Activated naive CD4-positive, alpha-beta T cell treated with anti-CD3 and anti-CD28 coated beads for 36 hours (primary cell): ENCODE measurements around the gene PTPN18. TPM values are rescaled to one million over a fixed set of nuclear protein-coding genes. Genes with fewer than 3 reads are reported as not detected.
A peak's percentile ranks its signal among the peaks of the same experiment; 100 is the strongest.

Experiments
- CTCF ChIA-PET: fragments of 350-600 bp; sonication (Branson Sonifier 250); formaldehyde crosslinking; loops from one replicate; lab custom pipeline; 2021; ENCODE audit warnings: antibody characterized with exemption; lab: Charles Lee
- DNase-seq: peaks from one replicate; pipeline ENCODE4 v3.0.0-alpha.2; 2020
- H3K27ac Mint-ChIP-seq: one replicate; pipeline ENCODE4 v1.8.0; 2021; ENCODE audit warnings: mild to moderate bottlenecking, mixed read lengths
- H3K27me3 Mint-ChIP-seq: one replicate; pipeline ENCODE4 v1.8.0; 2021; ENCODE audit warnings: low read depth, mixed read lengths
- H3K36me3 Mint-ChIP-seq: one replicate; pipeline ENCODE4 v1.8.0; 2021; ENCODE audit warnings: low read depth, mixed read lengths
- H3K4me1 Mint-ChIP-seq: one replicate; pipeline ENCODE4 v1.8.0; 2021; ENCODE audit warnings: low read depth, mixed read lengths
- H3K4me3 Mint-ChIP-seq: one replicate; pipeline ENCODE4 v1.8.0; 2021; ENCODE audit warnings: mild to moderate bottlenecking, moderate library complexity, mixed read lengths
- H3K9me3 Mint-ChIP-seq: one replicate; pipeline ENCODE4 v1.8.0; 2021; ENCODE audit warnings: mixed read lengths
- intact Hi-C: fragments of 100-400 bp; cut with micrococcal nuclease; formaldehyde crosslinking; loops from one replicate; pipeline ENCODE4 v1.15.1; 2023
- total RNA-seq, 2 experiments: library from RNA; stranded (reverse); gene quantifications; one replicate each; pipeline ENCODE4 v1.2.3, GENCODE V29; 2021

PTPN18 gene
- total RNA-seq, 2 experiments from 2014 or later, result 24.7 to 25.3 TPM

DNA sequence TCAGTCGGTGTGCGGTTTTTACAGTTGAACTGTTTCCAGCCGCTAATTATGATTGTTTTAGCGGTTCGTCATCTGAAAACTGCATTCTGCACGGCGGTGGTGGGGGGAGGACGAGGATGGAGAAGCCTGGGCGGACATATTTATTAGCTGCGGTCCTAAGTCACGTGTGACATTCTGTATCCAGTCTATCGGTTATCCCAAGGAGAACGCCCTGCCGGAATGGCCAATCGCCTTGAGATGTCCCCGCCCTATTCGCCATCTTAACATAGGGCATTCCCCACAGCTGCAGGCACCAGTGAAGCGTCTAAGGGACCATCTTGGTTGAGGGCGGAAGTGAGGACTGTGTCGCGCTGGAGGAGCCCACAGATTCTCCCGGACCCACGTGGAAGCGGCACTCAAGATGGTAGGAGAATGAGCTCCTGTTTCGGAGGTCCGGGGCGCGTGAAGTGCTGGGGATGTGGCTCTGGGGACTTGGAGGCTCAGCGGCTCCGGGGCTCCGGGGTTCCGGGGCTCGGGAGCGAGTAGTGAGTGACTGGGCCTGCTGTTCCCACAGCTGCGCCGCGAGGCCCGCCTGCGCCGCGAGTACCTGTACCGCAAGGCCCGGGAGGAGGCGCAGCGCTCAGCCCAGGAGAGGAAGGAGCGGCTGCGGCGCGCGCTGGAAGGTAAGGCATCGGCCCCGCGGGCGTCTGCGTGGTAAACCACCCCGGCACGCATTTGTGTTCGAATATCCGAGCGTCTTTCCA, 13.2 kb upstream of the PTPN18 start, which contains the start of gene IMP4:
Gene IMP4, plus strand, starts transcription at position 365 of the 743 bp plus-strand sequence. Its CDS starts 36 bp downstream, at position 401.
- intact Hi-C loops, result loop anchor here (1.0 to 5.0 kb wide), 10 partner anchors 13 to 1150 kb away; partner anchors contain the start of genes FAM168B, MZT2A and SMPD4
- peak; percentile 97 for DNase-seq
- Mint-ChIP-seq H3K36me3 (peaks cover 54% of the 10 kb centered on the region), H3K27me3 (no peaks in the 10 kb centered on the region), H3K4me1 (peaks cover 40% of the 10 kb centered on the region), H3K4me3 (peak within 1 kb of the TSS; percentile 99), H3K27ac (peak within 1 kb of the TSS; percentile 100), H3K9me3 (no peaks in the 10 kb centered on the region)
- CTCF ChIA-PET, result interaction anchor here (1.0 to 2.8 kb wide), 10 partner anchors 8 to 161 kb away, joined by 3 to 19 read pairs (median 5); partner anchors contain the start of genes MZT2B, PTPN18 and SMPD4

- intact Hi-C loops, result loop anchor here (5.0 kb wide), 1 partner anchor 83 kb away; no protein-coding TSS in a partner anchor
- H3K4me1 Mint-ChIP-seq, result peaks cover 55% of the 10 kb centered on the region
- H3K27me3 Mint-ChIP-seq, result no peaks in the 10 kb centered on the region
- peak overlapping the region; percentile 99 for H3K4me3 Mint-ChIP-seq
- H3K9me3 Mint-ChIP-seq, result no peaks in the 10 kb centered on the region
- DNase-seq, result no peak
- CTCF ChIA-PET, result interaction anchor here (1.3 to 1.6 kb wide), 2 partner anchors 11 to 25 kb away, joined by 3 to 5 read pairs; partner anchors contain the start of gene PTPN18
- peak overlapping the region; percentile 16 for H3K27ac Mint-ChIP-seq
- peaks cover 52% of the 10 kb centered on the region for H3K36me3 Mint-ChIP-seq
Measured at GRCh38 chr2:130344578-130344977, 11.3 kb upstream of the PTPN18 start.

GRCh38 chr2:130345091-130345490, 10.8 kb upstream of the PTPN18 start:
- Mint-ChIP-seq H3K36me3 (peaks cover 50% of the 10 kb centered on the region), H3K4me3 (no peak overlapping the region), H3K4me1 (peaks cover 55% of the 10 kb centered on the region), H3K9me3 (no peaks in the 10 kb centered on the region), H3K27me3 (no peaks in the 10 kb centered on the region), H3K27ac (peak overlapping the region; percentile 16)
- intact Hi-C loops, result no loop called here
- DNase-seq, result no peak
- CTCF ChIA-PET, result interaction anchor here (1.6 kb wide), 1 partner anchor 10 kb away, joined by 5 read pairs; the partner anchor contains the start of gene PTPN18

DNA sequence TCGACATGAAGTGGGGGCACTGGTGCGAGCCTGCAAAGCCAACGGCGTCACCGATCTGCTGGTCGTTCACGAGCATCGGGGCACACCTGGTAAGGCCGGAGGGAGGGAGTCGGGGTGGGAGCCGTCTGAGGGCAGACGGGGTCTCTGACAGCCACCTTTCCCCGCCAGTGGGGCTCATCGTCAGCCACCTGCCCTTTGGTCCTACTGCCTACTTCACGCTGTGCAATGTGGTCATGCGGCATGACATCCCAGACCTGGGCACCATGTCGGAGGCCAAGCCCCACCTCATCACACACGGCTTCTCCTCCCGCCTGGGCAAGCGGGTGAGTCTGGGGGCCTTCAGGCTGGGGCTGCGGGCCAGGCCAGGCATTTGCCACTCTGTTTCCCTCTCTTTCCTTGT, 10.2 kb upstream of the PTPN18 start:
- H3K36me3 Mint-ChIP-seq, result peaks cover 48% of the 10 kb centered on the region
- no peaks in the 10 kb centered on the region for H3K9me3 Mint-ChIP-seq
- CTCF ChIA-PET, result interaction anchor here (1.6 kb wide), 1 partner anchor 10 kb away, joined by 5 read pairs; the partner anchor contains the start of gene PTPN18
- no peak overlapping the region for H3K4me3 Mint-ChIP-seq
- intact Hi-C loops, result no loop called here
- H3K27ac Mint-ChIP-seq, result no peak overlapping the region
- no peak for DNase-seq
- peaks cover 57% of the 10 kb centered on the region for H3K4me1 Mint-ChIP-seq
- H3K27me3 Mint-ChIP-seq, result no peaks in the 10 kb centered on the region

DNA sequence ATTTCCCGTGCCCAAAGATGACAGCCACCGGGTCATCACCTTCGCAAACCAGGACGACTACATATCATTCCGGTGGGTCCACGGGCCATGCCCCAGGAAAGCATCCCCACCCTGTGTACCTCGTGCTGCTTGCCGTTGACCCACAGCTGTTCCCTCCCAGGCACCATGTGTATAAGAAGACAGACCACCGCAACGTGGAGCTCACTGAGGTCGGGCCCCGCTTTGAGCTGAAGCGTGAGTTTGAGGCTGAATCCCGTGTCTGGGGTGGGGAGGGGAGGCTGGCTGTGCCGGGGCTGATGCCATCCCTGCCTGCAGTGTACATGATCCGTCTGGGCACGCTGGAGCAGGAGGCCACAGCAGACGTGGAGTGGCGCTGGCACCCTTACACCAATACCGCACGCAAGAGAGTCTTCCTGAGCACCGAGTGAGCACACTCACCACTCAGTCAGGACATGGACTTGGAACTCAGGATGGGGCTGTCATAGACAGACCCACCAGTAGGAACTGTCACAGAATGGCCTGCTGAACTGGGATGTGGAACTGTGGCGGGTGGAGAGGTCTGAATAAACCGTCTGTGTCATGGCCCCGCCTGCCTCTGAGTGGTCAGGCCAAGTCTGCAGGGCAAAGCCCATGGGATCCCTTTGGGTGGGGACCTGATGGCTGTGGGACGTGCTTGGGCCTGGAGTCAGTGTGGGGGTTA, 9.7 kb upstream of the PTPN18 start:
- H3K27ac Mint-ChIP-seq, result peak overlapping the region; percentile 31
- intact Hi-C loops, result no loop called here
- H3K4me3 Mint-ChIP-seq, result no peak overlapping the region
- peaks cover 54% of the 10 kb centered on the region for H3K4me1 Mint-ChIP-seq
- DNase-seq, result no peak
- peaks cover 48% of the 10 kb centered on the region for H3K36me3 Mint-ChIP-seq
- H3K27me3 Mint-ChIP-seq, result no peaks in the 10 kb centered on the region
- H3K9me3 Mint-ChIP-seq, result no peaks in the 10 kb centered on the region
- CTCF ChIA-PET, result no interaction called here

- peaks cover 51% of the 10 kb centered on the region for H3K4me1 Mint-ChIP-seq
- no peaks in the 10 kb centered on the region for H3K9me3 Mint-ChIP-seq
- no peak for DNase-seq
- H3K36me3 Mint-ChIP-seq, result peaks cover 51% of the 10 kb centered on the region
- intact Hi-C loops, result no loop called here
- no peak overlapping the region for H3K27ac Mint-ChIP-seq
- no peak overlapping the region for H3K4me3 Mint-ChIP-seq
- CTCF ChIA-PET, result interaction anchor here (1.1 to 1.3 kb wide), 2 partner anchors 9 to 26 kb away, joined by 3 to 4 read pairs; partner anchors contain the start of gene PTPN18
- no peaks in the 10 kb centered on the region for H3K27me3 Mint-ChIP-seq
Measured at GRCh38 chr2:130346741-130347066, 9.2 kb upstream of the PTPN18 start.

DNA sequence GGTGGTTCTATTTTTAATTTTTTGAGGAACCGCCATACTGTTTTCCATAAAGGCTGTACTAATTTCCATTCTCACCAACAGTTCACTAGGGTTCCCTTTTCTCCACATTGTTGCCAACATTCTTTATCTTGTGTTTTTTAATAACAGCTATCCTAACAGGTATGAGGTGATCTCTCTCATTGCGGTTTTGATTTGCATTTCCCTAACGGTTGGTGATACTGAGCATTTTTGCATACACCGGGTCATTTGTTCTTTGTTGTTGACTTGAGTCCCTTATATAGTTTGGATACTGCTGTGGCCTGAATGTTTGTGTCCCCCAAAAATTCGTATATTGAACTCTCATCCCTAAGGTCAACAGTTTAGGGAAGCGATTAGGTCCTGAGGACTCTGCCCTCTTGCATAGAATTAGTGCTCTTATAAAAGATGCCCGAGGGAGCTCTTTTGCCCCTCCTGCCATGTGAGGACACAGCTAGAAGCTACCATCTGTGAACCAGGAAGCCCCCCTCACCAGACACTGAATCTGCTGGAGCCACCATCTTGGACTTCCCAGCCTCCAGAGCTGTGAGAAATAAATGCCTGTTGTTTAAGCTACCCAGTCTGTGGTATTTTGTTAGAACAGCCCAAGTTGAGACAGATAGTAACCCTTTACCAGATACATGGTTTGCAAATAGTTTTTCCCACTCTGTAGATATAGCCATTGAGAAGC, 8.5 kb upstream of the PTPN18 start:
- Mint-ChIP-seq H3K4me3 (no peak overlapping the region), H3K27ac (peak overlapping the region; percentile 24)
- CTCF ChIA-PET, result interaction anchor here (1.1 to 1.3 kb wide), 2 partner anchors 8 to 26 kb away, joined by 3 to 4 read pairs; partner anchors contain the start of gene PTPN18

DNA sequence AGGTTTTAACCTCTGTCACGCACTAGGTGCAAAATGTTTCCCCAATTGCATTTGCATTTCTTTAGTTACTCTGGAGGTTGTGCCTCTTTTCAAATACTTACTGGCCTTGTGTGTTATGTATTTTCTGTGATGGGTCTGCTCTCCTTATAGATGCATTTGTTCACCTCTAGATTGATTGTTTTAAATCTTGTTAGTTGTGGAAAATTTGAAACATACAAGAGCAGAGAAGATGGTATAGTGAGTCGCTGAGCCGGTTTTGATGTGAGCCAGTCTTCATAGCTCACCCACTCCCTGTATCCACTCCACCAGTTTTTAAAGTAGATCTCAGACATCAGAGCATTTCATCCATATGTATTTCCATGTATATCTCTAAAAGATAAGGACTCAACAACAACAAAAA, 6.7 kb upstream of the PTPN18 start:
- H3K27me3 Mint-ChIP-seq, result no peaks in the 10 kb centered on the region
- no peaks in the 10 kb centered on the region for H3K9me3 Mint-ChIP-seq
- peak overlapping the region; percentile 51 for H3K27ac Mint-ChIP-seq
- DNase-seq, result no peak
- CTCF ChIA-PET, result no interaction called here
- no peak overlapping the region for H3K4me3 Mint-ChIP-seq
- intact Hi-C loops, result no loop called here
- peaks cover 46% of the 10 kb centered on the region for H3K4me1 Mint-ChIP-seq
- H3K36me3 Mint-ChIP-seq, result peaks cover 43% of the 10 kb centered on the region

More for the DNA sequence above, 8.5 kb upstream of the PTPN18 start:
- H3K36me3 Mint-ChIP-seq, result peaks cover 49% of the 10 kb centered on the region
- intact Hi-C loops, result no loop called here
- no peaks in the 10 kb centered on the region for H3K9me3 Mint-ChIP-seq
- no peaks in the 10 kb centered on the region for H3K27me3 Mint-ChIP-seq
- no peak for DNase-seq
- H3K4me1 Mint-ChIP-seq, result peaks cover 50% of the 10 kb centered on the region

- no peaks in the 10 kb centered on the region for H3K27me3 Mint-ChIP-seq
- H3K9me3 Mint-ChIP-seq, result no peaks in the 10 kb centered on the region
- H3K27ac Mint-ChIP-seq, result no peak overlapping the region
- no peak overlapping the region for H3K4me3 Mint-ChIP-seq
- H3K4me1 Mint-ChIP-seq, result peaks cover 28% of the 10 kb centered on the region
- no peak for DNase-seq
- H3K36me3 Mint-ChIP-seq, result peaks cover 22% of the 10 kb centered on the region
- intact Hi-C loops, result no loop called here
- CTCF ChIA-PET, result no interaction called here
Measured at GRCh38 chr2:130351711-130352110, 4.1 kb upstream of the PTPN18 start.

- CTCF ChIA-PET, result no interaction called here
- Mint-ChIP-seq H3K4me1 (peaks cover 26% of the 10 kb centered on the region), H3K27ac (no peak overlapping the region), H3K4me3 (no peak overlapping the region), H3K9me3 (no peaks in the 10 kb centered on the region), H3K27me3 (no peaks in the 10 kb centered on the region), H3K36me3 (peaks cover 17% of the 10 kb centered on the region)
- intact Hi-C loops, result no loop called here
- DNase-seq, result no peak
Measured at GRCh38 chr2:130352237-130352636, 3.6 kb upstream of the PTPN18 start.

DNA sequence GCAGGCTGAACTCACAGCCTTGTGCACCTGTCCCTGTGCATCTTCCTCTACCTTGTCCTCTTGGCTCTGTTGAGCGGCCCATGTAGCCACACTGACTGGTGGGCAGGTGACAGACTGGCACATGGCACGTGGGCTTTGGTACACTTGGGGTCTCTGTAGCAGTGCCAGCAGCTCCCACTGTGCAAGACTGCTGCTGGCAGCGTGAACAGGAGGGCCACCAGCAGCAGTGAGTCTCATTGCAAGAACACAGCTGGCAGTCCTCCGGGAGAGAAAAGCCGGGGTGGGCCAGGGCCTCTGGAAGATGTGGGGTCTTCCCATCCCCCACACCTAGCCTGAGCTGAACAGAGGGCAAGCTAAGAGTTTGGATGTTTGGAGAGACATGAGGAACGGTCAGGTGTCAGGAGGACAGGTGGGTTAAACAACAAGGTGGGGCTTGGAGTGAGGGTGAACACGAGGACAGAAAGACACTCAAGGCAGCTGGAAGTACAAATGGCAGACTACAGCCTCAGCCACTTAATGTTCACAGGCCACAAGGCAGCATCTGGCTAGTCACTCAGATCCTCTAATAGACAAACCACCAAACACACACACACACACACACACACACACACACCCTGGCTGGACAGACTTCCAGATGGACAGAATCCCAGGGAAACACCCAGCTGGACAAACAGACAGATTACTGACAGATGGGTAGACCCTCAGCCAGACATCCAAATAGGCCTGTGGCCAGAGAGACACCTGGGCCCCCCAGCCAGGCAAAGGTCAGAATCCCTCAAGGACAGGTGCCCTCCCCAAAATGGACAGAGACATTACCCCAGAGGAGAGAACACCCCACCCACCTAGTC, 2.3 kb upstream of the PTPN18 start:
- CTCF ChIA-PET, result interaction anchor here (0.6 to 1.3 kb wide), 5 partner anchors 11 to 1329 kb away, joined by 3 to 6 read pairs (median 3); partner anchors contain the start of gene IMP4
- peaks cover 5% of the 10 kb centered on the region for H3K36me3 Mint-ChIP-seq
- no peak for DNase-seq
- H3K27me3 Mint-ChIP-seq, result no peaks in the 10 kb centered on the region
- H3K4me3 Mint-ChIP-seq, result no peak overlapping the region
- no peak overlapping the region for H3K27ac Mint-ChIP-seq
- peaks cover 14% of the 10 kb centered on the region for H3K4me1 Mint-ChIP-seq
- intact Hi-C loops, result no loop called here
- no peaks in the 10 kb centered on the region for H3K9me3 Mint-ChIP-seq
